GM21619 (cell line): ENCODE measurements around the gene FKBP14.
"Not testable (repeated sequence)": the region's sequence is repeated elsewhere in the genome, so short reads cannot be mapped to it uniquely, and the experiment has no call there.

Experiments
- ATAC-seq: cut with Tn5 transposase; IDR thresholded peaks from one replicate; pipeline ENCODE4 v1.9.1; 2021; ENCODE audit not compliant: unreplicated experiment

The FKBP14 gene

DNA sequence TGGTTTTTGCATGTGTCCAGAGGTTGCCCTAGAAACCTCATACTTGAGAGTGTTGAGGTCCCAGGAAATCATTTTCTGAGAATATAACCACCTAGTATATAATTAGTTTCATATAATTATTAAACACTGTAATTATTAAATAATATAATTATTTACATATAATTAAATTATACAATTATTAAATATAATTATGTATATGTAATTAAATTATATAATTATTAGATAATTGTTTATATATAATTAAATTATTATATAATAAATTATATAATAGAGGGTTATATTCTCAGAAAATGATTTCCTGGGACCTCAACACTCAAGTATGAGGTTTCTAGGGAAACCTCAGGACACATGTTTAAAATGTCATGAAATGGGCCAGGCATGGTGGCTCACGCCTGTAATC lies 64.5 kb downstream of the FKBP14 start:
- ATAC-seq, result no peak

- ATAC-seq, result not testable (repeated sequence)
Measured at GRCh38 chr7:29961611-29962010, 64.9 kb downstream of the FKBP14 start.
